OCI-LY1 (cell line): ENCODE results near the gene CLCN5.

Experiments used
- CTCF ChIP-seq: fragments of 200-600 bp; sonication (generic), shearing (Covaris generic); IDR thresholded peaks from 2 replicates; pipeline ENCODE4 v1.5.1; 2017; ENCODE audit warnings: mild to moderate bottlenecking, antibody characterized with exemption, low read length, moderate library complexity, mixed read lengths
- EZH2 ChIP-seq: fragments of 200-600 bp; sonication (generic), shearing (Covaris generic); IDR thresholded peaks from 2 replicates; pipeline ENCODE4 v1.8.0; 2017; ENCODE audit warnings: borderline replicate concordance, mixed run types, mild to moderate bottlenecking, antibody characterized with exemption, low read length, moderate library complexity, mixed read lengths

GRCh38 chrX:50097071-50097470, 174.7 kb downstream of the CLCN5 start:
- TF ChIP-seq CTCF, result no peak
- TF ChIP-seq EZH2, result no peak
